K562 (cell line): ENCODE data around the gene VWA2. TPM values are rescaled to one million over a fixed set of nuclear protein-coding genes. Genes with fewer than 3 reads are reported as not detected.

Experiments used
- ATAC-seq: fragments of 200-7000 bp; cut with Tn5 transposase; 3 replicates; pipeline ENCODE4 v1.9.1; 2020; ENCODE audit warnings: moderate library complexity
- BruUV-seq: library from RNA; stranded (reverse); fragments of 400-500 nt; replicated peaks from 2 replicates; lab custom pipeline; 2021; lab: Mats Ljungman, UMichigan
- CTCF ChIA-PET: fragments of 300-600 bp; formaldehyde crosslinking; extraction: SDS; loops from one replicate; lab custom pipeline; 2021; ENCODE audit warnings: low intra/inter-chr PET ratio; lab: Yijun Ruan, JAX
- POLR2A ChIA-PET: fragments of 300-600, 350-650 bp; sonication (Branson Sonifier 250); formaldehyde crosslinking; extraction: SDS; loops from one replicate; lab custom pipeline; 2021; ENCODE audit warnings: antibody characterized with exemption, inconsistent platforms; lab: Yijun Ruan, JAX
- DNase-seq, 4 experiments: peaks; one replicate each; pipeline versions ENCODE4 v3.0.0 to v3.0.0-alpha.2; 2011 to 2018; ENCODE audit warnings: low spot score in 3 of 4, mixed read lengths in 3 of 4; ENCODE audit errors: extremely low read depth in 1 of 4
- FAIRE-seq: peaks from 2 replicates; lab custom pipeline; 2011; peaks lifted over from hg19 to GRCh38; lab: Jason Lieb, UNC
- H2AFZ ChIP-seq: 2 replicates; pipeline ENCODE4 v1.6.0; 2011; ENCODE audit warnings: low read depth, low read length, control low read depth, inconsistent platforms
- H3K27ac ChIP-seq: fragments of 200-600 bp; 3 replicates; pipeline ENCODE4 v1.8.0; 2011; ENCODE audit warnings: low read depth, mild to moderate bottlenecking, control low read depth, inconsistent platforms, low read length, moderate library complexity, mixed read lengths; ENCODE audit errors: extremely low read depth
- H3K27me3 ChIP-seq, 2 experiments: fragments of 300-600 bp in 1 of 2; 2 replicates in 1 of 2; 3 replicates in 1 of 2; pipeline versions ENCODE4 v1.6.0 to v1.8.0; 2011; ENCODE audit warnings: inconsistent platforms in 2 of 2, low read length in 2 of 2, mild to moderate bottlenecking in 1 of 2, mixed read lengths in 1 of 2, moderate library complexity in 1 of 2; ENCODE audit not compliant: control insufficient read depth in 2 of 2, insufficient read depth in 2 of 2
- H3K36me3 ChIP-seq: fragments of 300-600 bp; 3 replicates; pipeline ENCODE4 v1.8.0; 2011; ENCODE audit warnings: mild to moderate bottlenecking, low read length, inconsistent platforms; ENCODE audit not compliant: control insufficient read depth, insufficient read depth
- H3K4me1 ChIP-seq, 2 experiments: fragments of 200-600 bp in 1 of 2; replicated peaks in 1 of 2; 2 replicates in 1 of 2; 3 replicates in 1 of 2; pipeline versions ENCODE4 v1.5.1 to v1.8.0; 2011; ENCODE audit warnings: inconsistent platforms in 2 of 2, low read length in 2 of 2, mild to moderate bottlenecking in 1 of 2, mixed read lengths in 1 of 2, moderate library complexity in 1 of 2; ENCODE audit not compliant: control insufficient read depth in 2 of 2, insufficient read depth in 2 of 2
- H3K4me2 ChIP-seq: 2 replicates; pipeline ENCODE4 v1.6.1; 2011; ENCODE audit warnings: low read length, control low read depth, inconsistent platforms, mixed read lengths; ENCODE audit not compliant: insufficient read depth
- H3K4me3 ChIP-seq: fragments of 200-600 bp; sonication (generic), shearing (Covaris generic); 2 replicates; pipeline ENCODE4 v1.5.1; 2016; ENCODE audit warnings: control low read depth, inconsistent platforms
- H3K79me2 ChIP-seq: fragments of 200-600 bp; 3 replicates; pipeline ENCODE4 v1.8.0; 2011; ENCODE audit warnings: low read length, inconsistent platforms; ENCODE audit not compliant: control insufficient read depth, insufficient read depth
- H3K9ac ChIP-seq, 2 experiments: 2 replicates each; pipeline versions ENCODE4 v1.6.0 to v1.6.1; 2011; ENCODE audit warnings: low read depth in 2 of 2, low read length in 2 of 2, control low read depth in 1 of 2, inconsistent platforms in 1 of 2, mild to moderate bottlenecking in 1 of 2, mixed read lengths in 1 of 2; ENCODE audit not compliant: insufficient read depth in 1 of 2
- H3K9me1 ChIP-seq: one replicate; pipeline ENCODE4 v1.6.0; 2011; ENCODE audit warnings: inconsistent platforms, mild to moderate bottlenecking, low read length, moderate library complexity; ENCODE audit not compliant: control insufficient read depth, insufficient read depth
- H3K9me3 ChIP-seq: replicated peaks from 2 replicates; pipeline ENCODE4 v1.5.1; 2011; ENCODE audit warnings: low read depth, low read length, inconsistent platforms; ENCODE audit not compliant: control insufficient read depth, insufficient read depth
- H4K20me1 ChIP-seq: replicated peaks from 2 replicates; pipeline ENCODE4 v1.6.1; 2011; ENCODE audit warnings: low read length, inconsistent platforms, mixed read lengths; ENCODE audit not compliant: control insufficient read depth, insufficient read depth
- CBX2 ChIP-seq: fragments of 200-600 bp; sonication (generic); IDR thresholded peaks from one replicate; pipeline ENCODE4 v1.6.1; 2012; ENCODE audit warnings: mild to moderate bottlenecking, low read length, inconsistent platforms; ENCODE audit not compliant: insufficient read depth, poor library complexity, severe bottlenecking
- CEBPG ChIP-seq, 3 experiments: fragments of 200-800 bp in 1 of 3; sonication (Bioruptor generic) in 1 of 3; sonication (generic) in 1 of 3; formaldehyde crosslinking in 1 of 3; IDR thresholded peaks in 2 of 3; conservative IDR thresholded peaks in 1 of 3; 2 replicates each; pipeline versions ENCODE4 v1.6.1 to v1.8.0; 2016 to 2022; ENCODE audit warnings: missing compliant biosample characterization in 2 of 3, missing genetic modification characterization in 2 of 3, mild to moderate bottlenecking in 1 of 3, missing genetic modification reagents in 1 of 3
- FOXJ2 ChIP-seq: fragments of 200-800 bp; sonication (Bioruptor generic); IDR thresholded peaks from 2 replicates; pipeline ENCODE4 v1.6.1; 2016; ENCODE audit warnings: missing genetic modification characterization, missing compliant biosample characterization
- NFE2 ChIP-seq: IDR thresholded peaks from 2 replicates; pipeline ENCODE4 v1.6.1; 2014; ENCODE audit warnings: antibody characterized with exemption, low read depth
- RBM34 ChIP-seq: fragments of 200-400 bp; formaldehyde crosslinking; IDR thresholded peaks from 2 replicates; pipeline ENCODE4 v1.6.1; 2018; ENCODE audit warnings: low read length, borderline replicate concordance; ENCODE audit not compliant: insufficient read depth
- TAL1 ChIP-seq: fragments of 450-650 bp; IDR thresholded peaks from 2 replicates; pipeline ENCODE4 v1.6.1; 2016; ENCODE audit warnings: mild to moderate bottlenecking
- ZC3H4 ChIP-seq: sonication (generic); formaldehyde crosslinking; IDR thresholded peaks from 2 replicates; pipeline ENCODE4 v1.9.0; 2021; ENCODE audit warnings: missing genetic modification reagents, borderline replicate concordance
- ZFPM2 ChIP-seq: fragments of 250-450 bp; sonication (Bioruptor Pico); IDR thresholded peaks from 2 replicates; pipeline ENCODE4 v1.5.1; 2022; ENCODE audit warnings: mild to moderate bottlenecking
- WGBS: fragments of 100-300 bp; shearing (Covaris generic); methylation state at CpG from one replicate; pipeline ENCODE4 v1.1.6; 2016; ENCODE audit warnings: low coverage, mixed read lengths; ENCODE audit not compliant: insufficient coverage; ENCODE audit errors: missing lambda C conversion rate; 5-methylcytosine and 5-hydroxymethylcytosine counted together
- in situ Hi-C: fragments of 300-500 bp; cut with MboI; formaldehyde crosslinking; loops from 4 replicates; pipeline ENCODE4 v1.15.0; 2018; ENCODE audit warnings: inconsistent platforms, mixed read lengths
- intact Hi-C: fragments of 100-400 bp; cut with micrococcal nuclease; formaldehyde crosslinking; loops from 2 replicates; pipeline ENCODE4 v1.14.2; 2022
- polyA plus RNA-seq, 8 experiments: library from polyadenylated mRNA; depleted of rRNA in 4 of 8; stranded (reverse) in 5 of 8; unstranded in 3 of 8; fragments of >200 nt; fragmentation: Nextera tagmentation in 2 of 8; fragmentation: Illumina TruSeq in 1 of 8; extraction: Ambion mirVana in 2 of 8; extraction: Trizol in 1 of 8; gene quantifications; 2 replicates each; pipeline versions ENCODE4 v1.2.1 to v1.2.3, GENCODE V29; 2011 to 2014; ENCODE audit warnings: inconsistent platforms in 1 of 8, missing spikeins in 1 of 8
- total RNA-seq, 7 experiments: library from RNA; depleted of rRNA in 6 of 7; stranded (reverse); fragments of >200 nt in 6 of 7; fragmentation: Illumina TruSeq in 2 of 7; extraction: Trizol in 2 of 7; gene quantifications; 2 replicates each; pipeline versions ENCODE4 v1.2.1 to v1.2.3, GENCODE V29; 2011 to 2021; ENCODE audit warnings: low replicate concordance in 1 of 7

VWA2 gene
- total and polyA plus RNA-seq, 9 of the 15 experiments (the other 6 are each of a cell fraction or from before 2014, with no cell fraction given) = not detected

DNA sequence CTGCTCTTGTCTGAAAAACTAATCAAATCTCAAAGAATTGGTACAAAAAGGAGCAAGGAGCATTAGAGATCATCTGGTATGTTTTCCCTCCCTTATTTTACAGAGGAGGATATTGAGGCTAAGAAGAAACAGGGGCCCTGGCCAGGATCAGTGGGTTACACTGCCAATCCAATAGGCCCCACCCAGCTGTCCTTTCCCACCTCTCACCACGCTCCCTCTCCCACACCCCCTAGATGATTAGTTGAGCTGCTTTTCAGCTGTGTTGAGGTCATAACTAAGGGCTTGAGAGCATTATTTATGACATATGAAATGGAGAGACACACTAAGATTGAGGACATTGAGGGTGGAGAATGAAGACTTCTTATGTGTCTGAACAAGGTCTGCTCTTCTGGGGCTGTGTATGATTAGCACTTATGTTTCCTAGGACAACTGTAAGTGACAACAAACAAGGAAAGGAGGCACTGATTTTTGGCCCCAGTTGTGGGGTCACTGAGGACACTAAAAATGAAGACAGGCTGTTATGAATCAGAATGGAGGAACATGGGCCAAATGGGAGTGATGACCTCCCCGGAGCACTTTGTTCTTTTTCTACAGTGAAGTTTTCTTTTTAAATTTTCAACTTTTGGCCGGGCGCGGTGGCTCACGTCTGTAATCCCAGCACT is 26.5 kb downstream of the VWA2 start:
- H3K9me3 ChIP-seq = no peaks in the 10 kb centered on the region
- no peaks in the 10 kb centered on the region for H3K79me2 ChIP-seq
- in situ Hi-C loops (no loop called here), intact Hi-C loops (no loop called here)
- no peak overlapping the region for H3K27ac ChIP-seq
- no peak overlapping the region for H3K4me3 ChIP-seq
- no peaks in the 10 kb centered on the region for H3K27me3 ChIP-seq
- H4K20me1 ChIP-seq = no peaks in the 10 kb centered on the region
- DNase-seq = no peak
- FAIRE-seq = no peak
- ChIA-PET CTCF (no interaction called here), POLR2A (no interaction called here)
- H3K36me3 ChIP-seq = no peaks in the 10 kb centered on the region
- H3K4me2 ChIP-seq = no peak overlapping the region
- TF ChIP-seq NFE2 = no peak
- TF ChIP-seq ZC3H4 (CRISPR knock-in tag) = no peak
- TF ChIP-seq RBM34 = no peak
- no peaks in the 10 kb centered on the region for H3K9me1 ChIP-seq
- WGBS = 2% methylated on average over 4 of the region's 6 CpGs
- H3K9ac ChIP-seq = no peak overlapping the region
- no TSS peak for BruUV-seq
- H2AFZ ChIP-seq = no peak overlapping the region
- H3K4me1 ChIP-seq = no peaks in the 10 kb centered on the region; a peak in 1 of 5 replicates
- ATAC-seq = no peak

DNA sequence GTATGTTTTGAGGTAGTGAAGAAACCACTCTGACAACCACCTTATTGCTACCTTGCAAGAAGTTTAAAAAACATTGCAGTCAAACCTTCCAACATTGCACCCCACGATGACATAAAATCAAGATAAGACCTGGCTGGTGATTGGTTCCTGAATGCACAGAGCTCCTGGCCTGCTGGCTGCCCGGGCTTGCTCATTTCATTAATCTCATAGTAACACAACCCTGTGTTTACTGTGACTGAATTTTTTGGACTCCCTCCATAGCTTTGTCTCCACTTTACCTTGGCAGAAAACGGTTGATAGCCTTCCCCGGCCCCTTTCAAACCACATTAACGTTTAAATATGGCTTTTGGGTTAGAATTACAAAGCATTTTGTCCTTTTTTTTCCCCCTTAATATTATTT is 27.5 kb downstream of the VWA2 start:
- POLR2A ChIA-PET = interaction anchor here (0.6 kb wide), 1 partner anchor 252 kb away, joined by 3 read pairs; no protein-coding TSS in a partner anchor
- peak; percentile 61 for ATAC-seq

More for the DNA sequence above, 27.5 kb downstream of the VWA2 start:
- Histone ChIP-seq H4K20me1 (no peaks in the 10 kb centered on the region), H3K9ac (no peak overlapping the region), H3K4me3 (no peak overlapping the region), H3K4me1 (no peaks in the 10 kb centered on the region; a peak in 1 of 5 replicates), H3K36me3 (no peaks in the 10 kb centered on the region), H3K27me3 (no peaks in the 10 kb centered on the region), H2AFZ (no peak overlapping the region), H3K79me2 (no peaks in the 10 kb centered on the region), H3K9me3 (no peaks in the 10 kb centered on the region), H3K27ac (no peak overlapping the region), H3K9me1 (no peaks in the 10 kb centered on the region), H3K4me2 (peak overlapping the region; percentile 2; the same call in 1 of the 2 replicates)
- in situ Hi-C loops = no loop called here
- no peak for FAIRE-seq
- DNase-seq = peak in 3 of 4 experiments; percentile 5 to 17 (median 7)
- intact Hi-C loops = no loop called here
- BruUV-seq = no TSS peak
- 0% methylated on average over 5 of the region's 5 CpGs for WGBS
- CTCF ChIA-PET = no interaction called here
- TF ChIP-seq FOXJ2 (tag) = peak; percentile 90
- TF ChIP-seq CBX2 = no peak
- TF ChIP-seq ZFPM2 (CRISPR knock-in tag) = no peak
- TF ChIP-seq CEBPG (CRISPR knock-in tag; IDR thresholded peaks at IDR 0.05) = no peak
- peak in 1 of 2 experiments; percentile 40; a peak in 1 of 4 replicates for TF ChIP-seq CEBPG (tag; conservative IDR thresholded peaks at IDR 0.05 in 1 of 2, IDR thresholded peaks at IDR 0.05 in 1 of 2)
- 0 out of 2 replicates have a peak, but pooled peaks have one; percentile 9 for TF ChIP-seq TAL1
